SK-N-SH treated with all-trans-retinoic acid at 6 μM for 48 hours (cell line): ENCODE results near the gene AGAP2.

ENCODE experiments used
- ARNTL ChIP-seq: fragments of 450-650 bp; formaldehyde crosslinking; IDR thresholded peaks from 2 replicates; pipeline ENCODE4 v1.5.0; 2020; ENCODE audit warnings: low read depth, mild to moderate bottlenecking, moderate library complexity, borderline replicate concordance
- OSR1 ChIP-seq: fragments of 250-450 bp; sonication (Bioruptor Pico); IDR thresholded peaks from 2 replicates; pipeline ENCODE4 v1.8.0; 2022; ENCODE audit warnings: moderate library complexity, mild to moderate bottlenecking, inconsistent platforms
- RARB ChIP-seq: fragments of 250-450 bp; sonication (Bioruptor Pico); IDR thresholded peaks from 2 replicates; pipeline ENCODE4 v1.8.0; 2021; ENCODE audit warnings: mild to moderate bottlenecking, moderate library complexity
- TOX ChIP-seq: fragments of 250-450 bp; sonication (Bioruptor Pico); IDR thresholded peaks from 2 replicates; pipeline ENCODE4 v1.8.0; 2021; ENCODE audit warnings: mild to moderate bottlenecking, moderate library complexity, borderline replicate concordance
- ZFP3 ChIP-seq: fragments of 250-450 bp; sonication (Bioruptor Pico); IDR thresholded peaks from 2 replicates; pipeline ENCODE4 v1.5.0; 2020; ENCODE audit warnings: mild to moderate bottlenecking, moderate library complexity
- ZFP30 ChIP-seq: fragments of 450-650 bp; formaldehyde crosslinking; IDR thresholded peaks from 2 replicates; pipeline ENCODE4 v1.5.0; 2022; ENCODE audit warnings: mild to moderate bottlenecking, moderate library complexity
- TF ChIP-seq, protein P1 (sequence below): fragments of 250-450 bp; sonication (Bioruptor Pico); IDR thresholded peaks from 2 replicates; pipeline ENCODE4 v1.8.0; 2021; ENCODE audit warnings: low read depth, mild to moderate bottlenecking, moderate library complexity, borderline replicate concordance

DNA sequence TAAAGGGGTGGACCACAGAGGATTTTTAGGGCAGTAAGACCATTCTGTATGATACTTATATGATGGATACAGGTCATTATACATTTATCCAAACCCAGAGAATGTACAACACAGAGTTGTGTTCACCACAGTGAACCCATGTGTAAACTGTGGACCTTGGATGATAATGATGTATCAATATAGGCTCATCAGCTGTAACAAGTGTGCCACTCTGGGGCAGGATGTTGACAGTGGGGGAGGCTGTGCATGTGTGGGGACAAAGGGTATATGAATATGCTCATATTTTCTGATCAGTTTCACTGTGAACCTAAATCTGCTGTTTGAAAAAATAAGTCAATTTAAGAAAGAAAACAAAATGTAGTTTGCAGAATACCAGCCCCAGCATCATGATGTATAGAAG lies 58.8 kb downstream of the AGAP2 start:
- no peak for TF ChIP-seq ZFP30
- TF ChIP-seq ZFP3 (CRISPR knock-in tag): no peak
- no peak for TF ChIP-seq RARB (CRISPR knock-in tag)
- TF ChIP-seq, protein P1, sequence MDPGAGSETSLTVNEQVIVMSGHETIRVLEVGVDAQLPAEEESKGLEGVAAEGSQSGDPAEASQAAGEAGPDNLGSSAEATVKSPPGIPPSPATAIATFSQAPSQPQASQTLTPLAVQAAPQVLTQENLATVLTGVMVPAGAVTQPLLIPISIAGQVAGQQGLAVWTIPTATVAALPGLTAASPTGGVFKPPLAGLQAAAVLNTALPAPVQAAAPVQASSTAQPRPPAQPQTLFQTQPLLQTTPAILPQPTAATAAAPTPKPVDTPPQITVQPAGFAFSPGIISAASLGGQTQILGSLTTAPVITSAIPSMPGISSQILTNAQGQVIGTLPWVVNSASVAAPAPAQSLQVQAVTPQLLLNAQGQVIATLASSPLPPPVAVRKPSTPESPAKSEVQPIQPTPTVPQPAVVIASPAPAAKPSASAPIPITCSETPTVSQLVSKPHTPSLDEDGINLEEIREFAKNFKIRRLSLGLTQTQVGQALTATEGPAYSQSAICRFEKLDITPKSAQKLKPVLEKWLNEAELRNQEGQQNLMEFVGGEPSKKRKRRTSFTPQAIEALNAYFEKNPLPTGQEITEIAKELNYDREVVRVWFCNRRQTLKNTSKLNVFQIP (CRISPR knock-in tag): no peak
- TF ChIP-seq OSR1 (CRISPR knock-in tag): no peak
- no peak for TF ChIP-seq ARNTL (CRISPR knock-in tag)
- no peak for TF ChIP-seq TOX (CRISPR knock-in tag)
